ENCODE measurements around the gene MSI2. TPM values are rescaled to one million over a fixed set of nuclear protein-coding genes. Genes with fewer than 3 reads are reported as not detected.

The MSI2 gene
- total and polyA plus RNA-seq, 7 donors: 37.6 to 133 (median 87.1) TPM

- no peaks in the 10 kb centered on the region for H3K9me3 ChIP-seq
- ATAC-seq (no peak), DNase-seq (no peak)
- peaks cover 26% of the 10 kb centered on the region for H3K4me1 ChIP-seq
- H3K27me3 ChIP-seq (ENCODE audit: insufficient read depth in 3 of 3, low read length in 2 of 3): no peaks in the 10 kb centered on the region
- H3K4me3 ChIP-seq: no peak overlapping the region
- WGBS, 3 donors: 97 to 100% (median 98%) methylated on average over 1 of the region's 1 CpG
- no peaks in the 10 kb centered on the region for H3K36me3 ChIP-seq (ENCODE audit: insufficient read depth in 1 of 2, low read depth in 1 of 2)
- TF ChIP-seq CTCF (IDR thresholded peaks at IDR 0.05): no peak
- H3K27ac ChIP-seq: no peak overlapping the region
- intact Hi-C loops (cut with DNase I): no loop called here
Observed at GRCh38 chr17:57515662-57516211, 259.4 kb downstream of the MSI2 start.

GRCh38 chr17:57516290-57517230 lies 260.2 kb downstream of the MSI2 start:
- 91 to 95% (median 94%) methylated on average over 10 of the region's 10 CpGs for WGBS, 3 donors
- intact Hi-C loops (cut with DNase I): no loop called here
- peaks cover 19% of the 10 kb centered on the region for H3K4me1 ChIP-seq
- no peak for TF ChIP-seq CTCF (IDR thresholded peaks at IDR 0.05)
- no peaks in the 10 kb centered on the region for H3K9me3 ChIP-seq
- no peaks in the 10 kb centered on the region for H3K36me3 ChIP-seq (ENCODE audit: insufficient read depth in 1 of 2, low read depth in 1 of 2)
- no peaks in the 10 kb centered on the region for H3K27me3 ChIP-seq (ENCODE audit: insufficient read depth in 3 of 3, low read length in 2 of 3)
- ATAC-seq: no peak
- H3K4me3 ChIP-seq: no peak overlapping the region
- H3K27ac ChIP-seq: no peak overlapping the region
- DNase-seq: no peak

- no peak for TF ChIP-seq CTCF (IDR thresholded peaks at IDR 0.05)
- Histone ChIP-seq H3K4me3 (no peak overlapping the region), H3K4me1 (peaks cover 25% of the 10 kb centered on the region), H3K27ac (no peak overlapping the region), H3K9me3 (no peaks in the 10 kb centered on the region), H3K27me3 (ENCODE audit: insufficient read depth in 3 of 3, low read length in 2 of 3) (no peaks in the 10 kb centered on the region), H3K36me3 (ENCODE audit: insufficient read depth in 1 of 2, low read depth in 1 of 2) (no peaks in the 10 kb centered on the region)
- 71 to 91% (median 77%) methylated on average over 7 of the region's 7 CpGs for WGBS, 3 donors
- intact Hi-C loops (cut with DNase I): no loop called here
- no peak for DNase-seq
- no peak for ATAC-seq
Observed at GRCh38 chr17:57517273-57517631, 260.9 kb downstream of the MSI2 start.

GRCh38 chr17:57517632-57518456 lies 261.5 kb downstream of the MSI2 start:
- WGBS, 3 donors: 70 to 81% (median 71%) methylated on average over 8 of the region's 8 CpGs
- peak overlapping the region; percentile 47 for H3K27ac ChIP-seq
- no peak for DNase-seq
- no peak overlapping the region for H3K4me3 ChIP-seq
- intact Hi-C loops (cut with DNase I): no loop called here
- no peaks in the 10 kb centered on the region for H3K36me3 ChIP-seq (ENCODE audit: insufficient read depth in 1 of 2, low read depth in 1 of 2)
- H3K27me3 ChIP-seq (ENCODE audit: insufficient read depth in 3 of 3, low read length in 2 of 3): no peaks in the 10 kb centered on the region
- peaks cover 31% of the 10 kb centered on the region for H3K4me1 ChIP-seq
- no peaks in the 10 kb centered on the region for H3K9me3 ChIP-seq
- no peak for TF ChIP-seq CTCF (IDR thresholded peaks at IDR 0.05)
- no peak for ATAC-seq

Measured in psoas muscle (tissue), 8 donors.